Stimulated activated CD4-positive, alpha-beta T cell treated with anti-CD3 and anti-CD28 coated beads, Interleukin-4, amount 100 ng/mL, for 24 hours (primary cell): ENCODE results near the gene ZNF641.
"Not testable (repeated sequence)": the region's sequence is repeated elsewhere in the genome, so short reads cannot be mapped to it uniquely, and the experiment has no call there.

ENCODE experiments used
- DNase-seq: peaks from one replicate; pipeline ENCODE4 v3.0.0-alpha.2; 2020

The ZNF641 gene

GRCh38 chr12:48333680-48334079 is 17.0 kb downstream of the ZNF641 start:
- not testable (repeated sequence) for DNase-seq

- DNase-seq = no peak
Observed at GRCh38 chr12:48331399-48331798, 19.3 kb downstream of the ZNF641 start.

GRCh38 chr12:48329199-48329939 is 21.4 kb downstream of the ZNF641 start:
- no peak for DNase-seq

- no peak for DNase-seq
Observed at GRCh38 chr12:48316491-48316890, 34.2 kb downstream of the ZNF641 start.

- DNase-seq = no peak
Observed at GRCh38 chr12:48311313-48311712, 39.4 kb downstream of the ZNF641 start.

GRCh38 chr12:48307269-48307668 is 43.5 kb downstream of the ZNF641 start:
- no peak for DNase-seq

- no peak for DNase-seq
Observed at GRCh38 chr12:48305190-48305589, 45.5 kb downstream of the ZNF641 start.

GRCh38 chr12:48302161-48302911 is 48.4 kb downstream of the ZNF641 start:
- DNase-seq = no peak

GRCh38 chr12:48300774-48301173 is 49.9 kb downstream of the ZNF641 start:
- no peak for DNase-seq

- peak; percentile 62 for DNase-seq
Observed at GRCh38 chr12:48296586-48297282, 54.0 kb downstream of the ZNF641 start.

- DNase-seq = no peak
Observed at GRCh38 chr12:48292040-48292439, 58.7 kb downstream of the ZNF641 start.

- DNase-seq = no peak
Observed at GRCh38 chr12:48291511-48291910, 59.2 kb downstream of the ZNF641 start.

- no peak for DNase-seq
Observed at GRCh38 chr12:48288387-48289268, 62.1 kb downstream of the ZNF641 start.
